H1 (cell line): ENCODE data around the gene SV2A.

Source experiments
- NRF1 ChIP-seq: IDR thresholded peaks from 2 replicates; pipeline ENCODE4 v1.6.1; 2011; ENCODE audit warnings: mild to moderate bottlenecking, low read depth, low read length, improper control_type of control experiment
- POLR2A ChIP-seq, 2 experiments: IDR thresholded peaks; 1 replicate in 1 of 2; 2 replicates in 1 of 2; pipeline ENCODE4 v1.6.1; 2011; ENCODE audit warnings: low read depth in 2 of 2, low read length in 2 of 2, mild to moderate bottlenecking in 2 of 2; ENCODE audit errors: control extremely low read depth in 1 of 2

GRCh38 chr1:149916193-149916897 lies 1.3 kb downstream of the SV2A start:
- TF ChIP-seq NRF1 (no peak), POLR2A (IDR thresholded peaks at IDR 0.05; ENCODE audit: control extremely low read depth in 1 of 2, low read depth in 2 of 2, low read length in 2 of 2) (no peak)
